DMS153 treated with DMSO at 0.1 percent for 48 hours (cell line): Measurements from ENCODE around the gene RNU6-7.

ENCODE experiments used
- DNase-seq: peaks from one replicate; lab custom pipeline; 2025; ENCODE audit not compliant: unreplicated experiment; lab: John Stamatoyannopoulos, UW

The RNU6-7 gene

DNA sequence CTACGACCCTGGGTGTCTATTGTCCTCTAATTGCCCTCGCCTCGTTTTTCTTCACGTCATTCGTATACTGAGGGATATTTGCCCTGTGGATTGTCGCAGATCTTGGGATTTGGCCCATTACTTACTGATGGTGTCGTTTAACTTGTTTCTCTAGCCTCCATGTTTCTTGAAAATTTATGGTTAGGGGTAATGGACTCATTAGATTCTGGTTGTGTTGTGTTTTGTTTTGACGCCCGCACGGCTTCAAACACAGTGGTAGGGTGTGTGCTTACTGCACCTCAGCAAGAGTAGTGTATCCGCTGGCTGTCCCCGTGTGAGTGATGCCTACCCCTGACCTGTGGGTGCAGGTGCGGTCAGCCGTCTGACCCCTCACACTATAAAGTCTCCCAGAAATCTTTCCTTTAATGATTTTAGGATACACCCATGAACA, 2.1 kb downstream of the RNU6-7 start:
- DNase-seq = peak; percentile 41

DNA sequence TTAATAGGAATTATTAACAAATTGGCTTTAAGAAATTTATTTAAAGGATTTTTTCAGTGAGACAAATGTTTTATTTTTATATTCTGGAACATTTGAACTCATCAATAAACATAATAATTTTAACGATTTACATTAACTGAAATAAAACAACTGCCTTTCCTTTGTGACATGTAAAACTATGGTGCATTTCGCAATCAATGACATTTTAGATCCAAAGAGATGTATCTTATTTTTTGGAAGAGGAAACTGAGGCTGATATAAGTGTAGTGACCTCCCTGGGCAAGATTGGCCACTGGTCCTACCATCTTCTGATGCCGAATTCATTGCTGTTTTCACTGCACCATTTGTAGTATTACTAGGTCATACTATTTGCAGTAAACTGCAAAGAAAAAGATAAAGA, 3.7 kb downstream of the RNU6-7 start:
- no peak for DNase-seq

DNA sequence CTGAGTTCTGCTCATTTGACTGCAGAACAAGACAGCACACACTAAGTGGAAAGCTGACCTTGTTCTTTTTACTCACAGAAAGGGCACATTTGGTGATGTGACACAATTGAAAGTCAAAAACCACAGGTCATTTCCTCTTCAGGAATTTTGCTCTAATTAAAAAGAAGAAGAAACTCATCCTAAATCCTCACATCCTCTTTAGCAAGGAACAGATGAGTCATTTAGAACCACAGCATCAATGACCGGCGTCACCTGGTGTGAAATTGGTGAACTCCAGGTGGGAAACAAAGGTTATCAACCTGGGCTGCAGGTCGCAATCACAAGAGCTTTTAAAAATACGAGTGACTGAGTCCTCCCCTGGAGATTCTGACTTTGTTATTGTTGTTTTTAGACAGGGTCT, 4.1 kb downstream of the RNU6-7 start:
- DNase-seq = no peak

DNA sequence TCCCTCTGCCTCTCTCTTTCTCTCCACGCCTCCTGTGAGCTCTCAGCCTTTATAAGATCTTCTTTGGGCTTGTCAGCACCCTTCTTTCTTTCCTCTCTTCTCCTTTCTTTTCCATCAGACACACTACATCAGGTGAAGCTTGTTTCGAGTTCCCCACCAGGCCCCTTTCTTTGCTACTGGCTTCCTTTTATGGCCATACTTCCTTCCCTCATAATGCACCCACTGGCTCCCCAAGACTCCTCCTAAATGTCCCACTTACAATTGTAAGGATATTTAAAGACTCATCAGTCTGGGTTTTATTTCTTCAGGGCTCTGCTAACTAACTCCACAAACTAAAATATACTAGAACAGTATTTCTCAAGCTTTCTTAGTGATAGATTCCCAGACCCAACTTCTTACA, 4.7 kb downstream of the RNU6-7 start:
- DNase-seq = no peak

DNA sequence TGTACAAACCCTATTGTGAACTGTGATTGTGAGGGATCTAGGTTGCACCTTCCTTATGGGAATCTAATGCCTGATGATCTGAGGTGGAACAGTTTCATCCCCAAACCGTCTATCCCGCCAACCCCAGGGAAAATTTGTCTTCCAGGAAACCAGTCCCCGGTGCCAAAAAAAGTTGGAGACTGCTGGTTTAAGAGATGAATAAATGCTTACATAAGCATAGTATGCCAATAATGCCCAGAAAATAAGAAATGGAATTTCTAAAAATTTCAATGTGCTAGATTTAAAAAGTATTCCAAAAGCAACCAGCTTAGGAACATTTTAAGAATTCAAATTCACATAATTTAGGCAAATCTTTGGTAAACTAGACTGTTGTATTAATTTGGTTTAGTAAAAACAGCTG, 6.6 kb downstream of the RNU6-7 start:
- DNase-seq = no peak

DNA sequence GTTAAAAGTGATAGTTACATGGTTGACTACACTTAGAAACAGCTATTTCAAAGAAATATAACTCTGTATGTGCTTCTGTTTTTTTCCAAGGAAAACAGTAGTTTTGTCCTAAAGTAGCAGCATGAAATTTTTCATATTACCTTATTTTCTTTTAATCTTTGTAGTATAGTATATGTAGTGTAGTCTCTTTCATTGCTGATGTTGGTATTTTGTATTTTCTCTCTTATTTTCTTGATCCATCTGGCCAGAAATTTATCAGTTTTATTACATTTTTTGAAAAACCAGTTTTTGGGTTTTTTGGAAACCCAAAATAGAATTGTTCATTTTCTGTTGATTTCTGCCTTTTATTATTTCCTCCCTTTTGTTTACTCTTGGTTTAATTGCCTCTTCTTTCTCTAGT, 7.6 kb downstream of the RNU6-7 start:
- no peak for DNase-seq

DNA sequence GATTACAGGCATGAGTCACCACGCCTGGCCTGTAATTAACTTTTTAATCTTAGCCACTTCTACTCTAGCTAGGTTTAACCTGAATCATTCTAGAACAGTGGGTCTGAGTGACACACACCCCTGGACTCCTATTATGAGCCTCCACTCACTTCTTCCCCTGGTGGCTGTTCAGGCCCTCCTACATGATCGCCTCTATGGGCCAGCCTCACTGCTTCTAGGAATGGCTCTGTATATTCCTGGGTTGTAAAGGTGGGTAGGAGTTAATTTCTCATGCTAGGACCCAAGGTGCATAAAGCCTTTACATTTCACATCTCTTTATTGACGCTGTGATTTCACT, 9.2 kb downstream of the RNU6-7 start:
- DNase-seq = no peak

DNA sequence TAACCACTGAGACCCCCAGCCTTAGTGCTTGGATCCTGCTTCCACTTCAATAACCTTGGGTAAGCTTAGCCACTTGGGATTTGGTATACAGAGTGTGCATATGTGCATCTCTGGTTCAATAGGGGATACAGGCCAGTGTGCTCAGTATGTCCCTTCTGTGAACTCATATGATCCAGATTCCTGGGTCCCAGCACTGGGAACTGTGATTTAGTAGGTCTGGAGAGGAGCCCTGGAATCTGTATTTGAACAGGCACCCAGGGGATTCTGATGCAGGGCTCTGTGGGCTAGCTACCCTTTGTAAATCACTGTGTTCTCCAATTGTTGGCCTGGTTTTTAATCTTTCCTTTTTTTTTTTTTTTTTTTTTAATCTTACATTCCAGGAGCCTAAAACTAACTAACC, 11.0 kb downstream of the RNU6-7 start:
- no peak for DNase-seq

DNA sequence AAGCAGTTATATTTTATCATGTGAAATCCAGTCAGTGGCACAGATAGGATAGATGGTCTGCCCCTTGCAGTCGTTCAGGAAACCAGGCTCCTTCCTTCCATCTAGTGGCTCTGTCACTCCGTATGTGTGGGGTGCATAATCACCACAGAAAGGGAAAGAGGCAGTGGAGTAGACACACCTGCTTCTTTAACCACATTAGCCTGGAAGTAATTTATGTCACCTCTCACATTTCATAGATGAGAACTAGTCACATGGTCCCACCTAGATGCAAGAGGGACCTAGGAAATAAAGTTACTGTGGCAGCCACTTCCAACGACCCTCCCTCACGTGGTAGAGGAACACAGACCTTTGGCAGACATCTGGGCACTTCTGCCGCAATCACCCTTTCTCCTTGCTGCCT, 15.5 kb downstream of the RNU6-7 start:
- DNase-seq = peak; percentile 21

DNA sequence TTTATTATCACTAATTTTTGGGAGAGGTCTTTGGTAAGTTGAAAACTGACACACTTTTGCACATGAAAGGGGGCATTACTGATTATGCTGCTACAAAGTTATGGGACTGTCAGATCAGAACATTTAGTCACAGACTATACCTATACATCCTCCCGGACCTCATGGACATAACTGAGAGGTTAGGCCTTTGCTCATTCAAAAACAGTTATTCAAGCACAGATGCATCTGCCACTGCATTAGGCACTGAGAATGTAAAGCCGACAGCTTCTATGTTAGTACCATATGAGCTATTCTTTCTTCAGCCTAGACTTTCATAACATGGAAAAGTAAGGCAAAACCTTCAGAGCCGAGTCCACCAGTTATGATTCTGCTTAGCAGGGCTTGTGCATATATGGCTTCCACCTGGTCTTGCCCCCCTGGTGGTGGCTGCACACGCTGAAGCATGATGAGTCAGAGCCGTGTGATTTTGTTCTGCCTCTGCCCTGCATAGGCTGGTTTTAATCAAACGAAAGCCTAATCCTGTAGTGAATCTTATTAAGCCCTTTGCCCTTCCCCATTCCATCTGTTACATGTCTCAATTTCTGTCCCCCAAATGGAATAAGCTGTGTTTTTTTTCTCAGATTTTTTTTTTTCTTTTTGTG, 23.0 kb downstream of the RNU6-7 start:
- peak; percentile 11 for DNase-seq

DNA sequence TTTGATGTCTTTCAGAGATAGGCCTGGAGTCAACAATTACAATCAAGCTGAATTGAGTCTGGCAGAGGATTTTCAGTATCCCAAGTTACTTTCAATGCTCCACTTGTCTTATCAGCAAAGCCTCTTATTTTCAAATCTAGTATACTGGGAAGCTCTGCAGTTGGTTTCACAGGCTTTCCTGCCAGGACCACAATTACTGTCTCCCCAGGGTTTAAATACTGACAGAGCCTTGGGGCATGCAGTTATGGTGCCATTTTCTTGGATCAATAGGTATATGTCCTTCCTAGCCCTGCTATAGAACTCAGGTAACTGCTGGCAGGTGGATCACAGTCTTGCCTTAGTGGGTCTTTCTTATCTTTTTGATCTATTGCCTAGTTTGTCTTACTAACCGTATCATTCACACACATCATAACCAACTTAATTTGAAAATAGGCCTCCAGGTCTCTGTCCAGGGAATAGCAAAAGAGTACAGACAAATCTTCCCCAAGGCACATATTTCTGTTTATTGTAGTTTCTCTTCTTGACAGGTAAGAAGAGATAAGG, 23.6 kb downstream of the RNU6-7 start:
- DNase-seq = no peak

DNA sequence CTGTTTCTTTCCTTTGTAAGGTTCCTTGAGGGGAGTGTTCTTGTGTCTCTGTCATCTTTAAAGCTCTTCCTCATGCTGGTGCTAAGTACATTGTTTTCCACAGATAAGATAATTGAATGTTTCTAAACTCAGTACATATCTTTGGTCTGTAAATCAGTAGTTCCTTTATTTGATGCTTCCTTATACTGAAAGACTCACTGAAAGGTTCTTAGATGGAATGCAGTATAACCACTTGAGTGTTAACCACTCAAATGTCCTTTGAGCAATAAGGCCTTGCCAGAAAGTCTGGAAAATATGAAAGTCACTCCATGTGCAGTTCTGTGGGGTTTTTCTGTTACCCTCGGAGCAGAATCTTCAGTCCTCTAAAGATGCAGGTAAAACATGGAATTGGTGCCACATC, 24.2 kb downstream of the RNU6-7 start:
- DNase-seq = no peak

DNA sequence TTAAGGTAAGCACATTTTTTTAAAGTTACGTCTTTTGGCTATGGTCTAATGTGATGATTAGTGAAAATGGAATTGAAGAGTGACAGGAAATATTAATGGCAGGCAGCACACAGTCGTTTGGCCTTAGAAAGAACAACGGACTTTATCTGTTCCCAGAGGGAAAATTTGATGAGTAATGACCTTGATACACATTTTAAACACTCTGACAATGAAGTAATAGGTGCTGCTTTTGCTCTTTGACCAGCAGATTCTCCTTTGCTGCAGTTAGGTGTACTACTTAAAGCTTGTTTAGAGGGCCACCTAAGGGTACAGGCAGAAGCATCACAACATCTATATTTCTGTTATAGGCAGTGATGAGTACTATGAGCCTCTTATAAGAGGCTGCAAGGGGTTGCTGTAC, 28.3 kb downstream of the RNU6-7 start:
- DNase-seq = no peak

DNA sequence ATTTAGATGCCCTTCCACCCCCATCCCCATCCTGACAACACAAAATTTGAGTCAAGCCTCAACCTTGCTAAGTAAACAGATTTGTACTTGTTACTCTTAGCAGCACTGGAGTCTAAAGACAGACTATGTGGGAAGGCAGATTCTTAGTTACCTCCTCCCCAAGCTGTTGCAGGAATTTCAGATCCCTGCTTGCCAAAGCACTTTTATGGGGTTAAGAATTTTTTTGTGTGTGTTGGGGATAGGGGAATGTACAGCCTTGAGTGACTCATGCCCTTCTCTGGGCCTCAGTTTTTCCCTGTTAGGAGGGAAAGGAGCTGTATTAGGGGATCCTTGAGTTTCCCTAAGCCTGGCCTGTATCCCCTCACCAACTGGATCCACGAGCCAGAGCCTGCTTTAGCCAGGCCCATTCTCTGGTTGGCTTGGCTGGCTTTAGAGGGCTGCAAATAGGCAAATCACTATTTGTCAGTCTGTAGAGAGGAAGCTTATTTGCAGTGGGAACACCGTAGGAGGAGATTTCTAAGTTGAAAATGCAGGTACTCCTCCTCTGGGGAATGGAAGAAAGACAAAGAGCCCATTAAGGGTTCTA, 28.9 kb downstream of the RNU6-7 start:
- no peak for DNase-seq

DNA sequence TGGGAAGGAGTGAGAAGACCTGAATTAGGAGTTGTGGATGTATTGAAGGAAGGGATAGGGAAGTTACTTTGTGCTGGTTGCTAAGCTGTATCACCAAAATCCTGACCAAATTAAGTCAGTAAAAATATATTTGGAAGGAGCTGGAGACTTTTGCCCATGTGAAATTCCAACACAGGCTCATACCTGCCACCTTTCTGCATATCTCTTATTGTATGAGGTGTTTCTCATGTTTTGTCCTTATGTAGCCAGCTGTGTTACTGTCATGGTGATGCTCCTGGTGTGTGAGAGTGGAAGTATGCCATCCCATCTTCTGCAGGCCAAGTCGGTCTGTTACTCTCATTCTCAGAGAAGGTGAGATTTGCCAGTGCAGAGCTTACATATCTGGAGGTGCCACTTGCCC, 30.6 kb downstream of the RNU6-7 start:
- no peak for DNase-seq

DNA sequence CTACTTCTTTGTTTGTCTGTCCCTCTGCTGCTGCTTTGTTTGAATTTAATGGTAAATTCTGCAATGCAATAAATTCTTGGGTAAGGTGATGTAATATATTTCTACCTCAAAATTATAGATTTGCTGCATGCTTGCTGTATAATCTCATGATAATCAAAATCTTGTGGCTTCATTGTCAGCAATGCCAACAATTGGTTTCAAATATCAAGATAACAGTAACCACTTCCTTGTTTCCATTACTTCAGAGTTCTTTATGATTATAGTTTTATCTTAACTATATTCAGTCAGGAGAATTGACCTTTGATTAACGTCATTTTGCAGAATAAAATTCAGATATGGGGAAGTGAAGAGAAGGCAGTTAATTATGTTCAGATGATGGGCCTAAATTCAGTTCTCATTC, 31.4 kb downstream of the RNU6-7 start:
- DNase-seq = no peak

DNA sequence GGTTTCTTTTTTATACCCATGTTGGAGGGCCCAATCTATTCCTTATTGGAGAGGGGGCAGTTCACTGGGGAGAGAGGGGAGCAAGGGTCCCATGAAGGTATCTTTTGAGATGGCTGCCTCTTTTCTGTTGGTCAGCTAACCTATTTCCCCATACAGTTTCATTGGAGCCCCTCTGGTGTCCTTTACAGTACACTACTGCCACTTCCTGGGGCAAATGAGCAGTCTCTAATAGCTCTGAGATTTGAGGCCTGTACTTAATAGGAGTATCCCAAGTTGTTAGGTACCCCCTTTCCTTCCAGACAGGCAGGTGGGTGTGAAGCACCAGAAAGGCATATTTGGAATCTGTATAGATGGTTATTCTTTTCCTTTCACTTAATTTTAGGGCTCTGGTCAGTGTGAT, 42.6 kb downstream of the RNU6-7 start:
- no peak for DNase-seq

DNA sequence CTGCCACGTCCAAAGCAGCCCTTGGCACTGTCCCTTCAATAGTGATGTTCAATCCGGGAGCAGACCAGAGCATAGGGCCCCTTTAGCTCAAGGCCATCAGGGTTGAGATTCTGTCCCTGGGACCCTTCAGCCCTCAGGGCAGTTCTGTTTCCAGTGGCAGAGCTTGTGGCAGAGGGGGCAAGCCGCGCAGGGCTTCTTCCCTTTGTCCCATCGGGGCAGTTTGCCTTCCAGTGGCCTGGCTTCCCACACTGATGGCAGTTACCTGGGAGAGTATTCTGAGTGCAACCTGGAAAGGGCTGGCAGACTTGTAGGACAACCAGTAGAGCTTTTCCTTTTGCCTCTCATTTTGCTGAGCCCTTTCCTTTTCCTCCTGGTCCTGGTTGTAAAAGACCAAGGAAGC, 44.9 kb downstream of the RNU6-7 start:
- no peak for DNase-seq

DNA sequence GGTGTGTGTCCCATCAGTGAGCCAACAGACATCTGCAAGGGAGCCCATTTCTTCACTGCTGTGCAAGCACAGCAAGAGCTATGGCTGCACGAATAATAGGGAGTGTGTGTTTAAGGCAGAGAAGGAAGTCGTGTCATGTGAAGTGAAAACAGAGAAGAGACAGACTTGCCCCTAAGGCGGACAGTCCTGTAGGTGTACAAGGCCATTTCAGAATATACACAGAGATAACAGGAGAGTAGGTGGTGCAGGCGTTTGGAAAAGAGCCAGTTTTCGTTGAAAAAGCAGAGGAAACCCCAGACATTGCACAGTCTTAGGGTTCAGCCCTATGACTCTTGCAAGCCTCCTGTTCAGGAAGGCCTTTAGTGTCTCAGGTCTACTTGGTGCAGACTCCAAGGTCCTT, 47.5 kb downstream of the RNU6-7 start:
- no peak for DNase-seq

DNA sequence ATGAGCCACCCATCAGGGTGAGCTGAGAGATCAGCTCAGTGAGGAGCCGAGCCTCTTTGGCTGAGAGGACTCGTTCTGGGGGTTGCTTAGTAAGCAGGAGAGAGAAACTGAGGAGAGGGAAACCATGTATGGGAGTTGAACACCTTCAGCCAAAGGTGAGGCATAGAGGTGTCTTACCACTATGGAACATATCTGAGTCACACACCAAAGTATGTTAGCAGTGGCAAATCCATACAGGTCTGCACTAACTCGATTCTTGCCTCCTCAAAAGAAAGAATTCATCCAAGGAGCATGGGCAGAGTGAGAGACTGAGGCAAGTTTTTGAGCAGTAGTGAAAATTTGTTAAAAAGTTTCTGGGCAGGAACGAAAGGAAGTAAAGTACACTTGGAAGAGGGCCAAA, 47.9 kb downstream of the RNU6-7 start:
- no peak for DNase-seq

DNA sequence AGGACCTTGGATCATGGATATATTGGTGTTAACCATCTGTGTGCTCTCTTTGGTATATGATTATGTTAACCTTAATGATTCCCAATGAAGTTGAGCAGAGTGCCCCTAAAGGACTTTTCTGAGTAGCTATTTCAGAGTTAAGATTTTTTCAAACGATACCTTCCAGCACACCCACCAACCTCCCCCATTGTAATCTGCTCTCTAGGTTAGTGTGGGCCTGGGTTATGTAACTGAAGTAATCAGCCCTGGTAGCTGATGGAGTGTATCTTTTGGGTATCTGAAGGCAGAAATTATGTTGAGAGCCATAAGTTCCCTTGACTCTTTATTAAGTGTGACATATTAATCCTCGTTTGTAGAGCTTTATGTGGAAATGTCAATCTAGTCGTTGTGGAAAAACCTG, 48.8 kb downstream of the RNU6-7 start:
- no peak for DNase-seq

DNA sequence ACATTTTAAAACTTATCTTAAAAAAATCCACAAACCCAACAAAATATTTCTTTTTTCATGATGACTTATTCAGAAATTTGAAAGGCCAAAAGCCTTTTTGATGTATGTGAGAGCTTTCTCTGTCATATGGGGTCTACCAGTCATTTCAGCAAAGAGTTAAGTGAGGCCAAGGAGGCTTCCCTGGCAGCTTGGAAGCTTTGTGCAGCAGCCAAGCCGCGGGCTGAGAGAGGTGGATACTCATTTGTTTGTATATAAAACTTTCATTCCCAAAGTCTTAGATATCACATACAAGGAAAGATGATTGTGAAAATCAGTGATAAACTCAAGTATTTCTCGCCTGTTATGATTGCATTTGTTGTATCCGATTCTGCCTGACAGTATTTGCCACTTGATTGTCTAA, 49.7 kb downstream of the RNU6-7 start:
- DNase-seq = no peak
